ENCODE data around the gene KDM3B. TPM values are rescaled to one million over a fixed set of nuclear protein-coding genes. Genes with fewer than 3 reads are reported as not detected.

KDM3B gene
- total RNA-seq, 2 donors from 2014 or later = 50.1 to 86.2 TPM

- peak; percentile 40 for ATAC-seq (ENCODE audit: insufficient number of reproducible peaks, low FRiP score, low read depth)
- Histone ChIP-seq H3K36me3 (peaks cover 8% of the 10 kb centered on the region), H3K4me3 (peak within 1 kb of the TSS; percentile 84), H3K27ac (peak within 1 kb of the TSS; percentile 96 to 99), H3K27me3 (replicated peaks; ENCODE audit: insufficient read depth) (no peaks in the 10 kb centered on the region), H3K9me3 (no peaks in the 10 kb centered on the region), H3K4me1 (ENCODE audit: control insufficient read depth in 1 of 2, low read depth in 2 of 2) (peaks cover 12 to 49% of the 10 kb centered on the region in 2 donors)
- peak; percentile 38 for TF ChIP-seq CTCF (IDR thresholded peaks at IDR 0.05)
- DNase-seq (ENCODE audit: low spot score) = peak; percentile 84
Observed at GRCh38 chr5:138465261-138466124, 113.0 kb downstream of the KDM3B start, which contains the start of gene EGR1. TSS of gene EGR1 (plus strand) at chr5:138465479. CDS start at chr5:138465762, 283 bp downstream.

GRCh38 chr5:138466125-138466899 lies 113.8 kb downstream of the KDM3B start:
- peaks cover 8% of the 10 kb centered on the region for H3K36me3 ChIP-seq
- TF ChIP-seq CTCF (IDR thresholded peaks at IDR 0.05) = no peak
- no peaks in the 10 kb centered on the region for H3K27me3 ChIP-seq (replicated peaks; ENCODE audit: insufficient read depth)
- no peak for ATAC-seq (ENCODE audit: insufficient number of reproducible peaks, low FRiP score, low read depth)
- peaks cover 12 to 41% of the 10 kb centered on the region in 2 donors for H3K4me1 ChIP-seq (ENCODE audit: control insufficient read depth in 1 of 2, low read depth in 2 of 2)
- peak overlapping the region; percentile 28 to 51 for H3K27ac ChIP-seq
- peak overlapping the region; percentile 84 for H3K4me3 ChIP-seq
- H3K9me3 ChIP-seq = no peaks in the 10 kb centered on the region
- no peak for DNase-seq (ENCODE audit: low spot score)

GRCh38 chr5:138466900-138467710 lies 114.6 kb downstream of the KDM3B start:
- Histone ChIP-seq H3K36me3 (peaks cover 8% of the 10 kb centered on the region), H3K27me3 (replicated peaks; ENCODE audit: insufficient read depth) (no peaks in the 10 kb centered on the region), H3K4me1 (ENCODE audit: control insufficient read depth in 1 of 2, low read depth in 2 of 2) (peaks cover 12 to 36% of the 10 kb centered on the region in 2 donors), H3K9me3 (no peaks in the 10 kb centered on the region), H3K27ac (no peak overlapping the region), H3K4me3 (peak overlapping the region; percentile 84)
- ATAC-seq (ENCODE audit: insufficient number of reproducible peaks, low FRiP score, low read depth) (no peak), DNase-seq (ENCODE audit: low spot score) (no peak)
- TF ChIP-seq CTCF (IDR thresholded peaks at IDR 0.05) = no peak

GRCh38 chr5:138467711-138468132 lies 115.2 kb downstream of the KDM3B start:
- no peaks in the 10 kb centered on the region for H3K27me3 ChIP-seq (replicated peaks; ENCODE audit: insufficient read depth)
- no peaks in the 10 kb centered on the region for H3K9me3 ChIP-seq
- no peak overlapping the region for H3K27ac ChIP-seq
- DNase-seq (ENCODE audit: low spot score) (no peak), ATAC-seq (ENCODE audit: insufficient number of reproducible peaks, low FRiP score, low read depth) (no peak)
- H3K36me3 ChIP-seq = peaks cover 8% of the 10 kb centered on the region
- H3K4me3 ChIP-seq = peak overlapping the region; percentile 84
- H3K4me1 ChIP-seq (ENCODE audit: control insufficient read depth in 1 of 2, low read depth in 2 of 2) = peaks cover 12 to 36% of the 10 kb centered on the region in 2 donors
- no peak for TF ChIP-seq CTCF (IDR thresholded peaks at IDR 0.05)
